ENCODE data around the gene COX17. TPM values are rescaled to one million over a fixed set of nuclear protein-coding genes. Genes with fewer than 3 reads are reported as not detected.

The COX17 gene
- total and polyA plus RNA-seq, 9 of the 15 experiments (the other 6 are each of a cell fraction or from before 2014, with no cell fraction given) = 29.1 to 167 (median 60.6) TPM

- TF ChIP-seq ARID4B (CRISPR knock-in tag; IDR thresholded peaks at IDR 0.05) (peak; percentile 64; the same call in 1 of the 2 replicates), HDAC1 (IDR thresholded peaks at IDR 0.05) (peak in 1 of 2 experiments; percentile 56; a peak in 1 of 4 replicates), ZNF431 (CRISPR knock-in tag; IDR thresholded peaks at IDR 0.05) (no peak), SRSF3 (IDR thresholded peaks at IDR 0.05; ENCODE audit: insufficient read depth, low read length) (no peak), ZNF407 (IDR thresholded peaks at IDR 0.05; ENCODE audit: low read depth) (no peak), ZNF239 (CRISPR knock-in tag; IDR thresholded peaks at IDR 0.05) (peak; percentile 20; the same call in 1 of the 2 replicates), CCNT2 (IDR thresholded peaks at IDR 0.05; ENCODE audit: borderline replicate concordance, extremely low read depth, insufficient read length, low read depth, low read length) (no peak), MED1 (CRISPR knock-in tag; IDR thresholded peaks at IDR 0.05; ENCODE audit: borderline replicate concordance) (no peak), POLR2G (IDR thresholded peaks at IDR 0.05; ENCODE audit: low read depth, low read length) (peak; percentile 87), DACH1 (IDR thresholded peaks at IDR 0.05; ENCODE audit: partially characterized antibody) (no peak), MIER1 (IDR thresholded peaks at IDR 0.05; ENCODE audit: low read depth) (no peak), PPARD (CRISPR knock-in tag; IDR thresholded peaks at IDR 0.05) (no peak), ID3 (CRISPR knock-in tag; IDR thresholded peaks at IDR 0.05) (no peak), ID3 (tag; IDR thresholded peaks at IDR 0.05) (no peak)
These were observed at the start of gene COX17 (continued) for GRCh38 chr3:119676771-119677640.
